Keratinocyte (primary cell): ENCODE data around the gene HCFC1R1. TPM values are rescaled to one million over a fixed set of nuclear protein-coding genes. Genes with fewer than 3 reads are reported as not detected.

Experiments
- DNase-seq: peaks from one replicate; pipeline ENCODE4 v3.0.0-alpha.2; 2011; ENCODE audit warnings: low read depth, missing footprints, low spot score
- FAIRE-seq: peaks from 2 replicates; lab custom pipeline; 2011; peaks lifted over from hg19 to GRCh38; lab: Jason Lieb, UNC
- H2AFZ ChIP-seq: 2 replicates; pipeline ENCODE4 v1.6.0; 2012; ENCODE audit warnings: low read length, control low read depth, inconsistent platforms; ENCODE audit not compliant: control insufficient read depth
- H3K27ac ChIP-seq: 2 replicates; pipeline ENCODE4 v1.5.1; 2011; ENCODE audit warnings: low read length; ENCODE audit not compliant: control insufficient read depth, insufficient read depth
- H3K27me3 ChIP-seq: 3 replicates; pipeline ENCODE4 v1.6.0; 2011; ENCODE audit warnings: low read length; ENCODE audit not compliant: control insufficient read depth, insufficient read depth; ENCODE audit errors: extremely low read depth
- H3K36me3 ChIP-seq, 2 experiments: 2 replicates in 1 of 2; 3 replicates in 1 of 2; pipeline ENCODE4 v1.5.1; 2011; ENCODE audit warnings: low read length in 2 of 2, mild to moderate bottlenecking in 1 of 2; ENCODE audit not compliant: control insufficient read depth in 2 of 2, insufficient read depth in 2 of 2; ENCODE audit errors: extremely low read depth in 1 of 2
- H3K4me1 ChIP-seq: 3 replicates; pipeline ENCODE4 v1.5.1; 2011; ENCODE audit warnings: low read length; ENCODE audit not compliant: control insufficient read depth, insufficient read depth; ENCODE audit errors: extremely low read depth
- H3K4me2 ChIP-seq: 3 replicates; pipeline ENCODE4 v1.6.0; 2011; ENCODE audit warnings: low read depth, low read length; ENCODE audit not compliant: control insufficient read depth, insufficient read depth; ENCODE audit errors: extremely low read depth
- H3K4me3 ChIP-seq, 3 experiments: fragments of 200-600 bp in 1 of 3; sonication (generic) in 1 of 3; 2 replicates in 2 of 3; 3 replicates in 1 of 3; pipeline ENCODE4 v1.5.1; 2011 to 2016; ENCODE audit warnings: low read length in 3 of 3, mild to moderate bottlenecking in 3 of 3, control low read depth in 2 of 3, inconsistent platforms in 1 of 3, low read depth in 1 of 3, mixed read lengths in 1 of 3, mixed run types in 1 of 3, moderate library complexity in 1 of 3; ENCODE audit not compliant: control insufficient read depth in 2 of 3, insufficient read depth in 2 of 3; ENCODE audit errors: extremely low read depth in 1 of 3
- H3K79me2 ChIP-seq: 2 replicates; pipeline ENCODE4 v1.6.0; 2012; ENCODE audit warnings: low read length; ENCODE audit not compliant: control insufficient read depth, insufficient read depth
- H3K9ac ChIP-seq: 3 replicates; pipeline ENCODE4 v1.6.0; 2011; ENCODE audit warnings: low read length; ENCODE audit not compliant: control insufficient read depth, insufficient read depth; ENCODE audit errors: extremely low read depth
- H3K9me1 ChIP-seq: 3 replicates; pipeline ENCODE4 v1.6.0; 2011; ENCODE audit warnings: low read length; ENCODE audit not compliant: control insufficient read depth, insufficient read depth; ENCODE audit errors: extremely low read depth
- H3K9me3 ChIP-seq: 2 replicates; pipeline ENCODE4 v1.5.1; 2012; ENCODE audit warnings: low read depth, low read length; ENCODE audit not compliant: control insufficient read depth
- H4K20me1 ChIP-seq: 3 replicates; pipeline ENCODE4 v1.6.0; 2011; ENCODE audit warnings: low read length; ENCODE audit not compliant: control insufficient read depth, insufficient read depth; ENCODE audit errors: extremely low read depth
- CTCF ChIP-seq, 3 experiments: IDR thresholded peaks in 1 of 3; conservative IDR thresholded peaks in 1 of 3; optimal IDR thresholded peaks in 1 of 3; 2 replicates in 2 of 3; 3 replicates in 1 of 3; pipeline versions ENCODE3 to v1.5.1; 2011; ENCODE audit warnings: low read length in 3 of 3, mild to moderate bottlenecking in 3 of 3, moderate library complexity in 2 of 3, control low read depth in 1 of 3, inconsistent platforms in 1 of 3; ENCODE audit not compliant: insufficient read depth in 2 of 3; ENCODE audit errors: extremely low read depth in 1 of 3
- EZH2 ChIP-seq: IDR thresholded peaks from one replicate; pipeline ENCODE4 v1.6.1; 2012; ENCODE audit warnings: inconsistent platforms, mild to moderate bottlenecking, low read length, moderate library complexity
- dilution Hi-C: fragments of 300-500 bp; cut with MboI; formaldehyde crosslinking; loops from one replicate; pipeline ENCODE4 v1.7.0; 2020; ENCODE audit warnings: low sequenced_read_pairs; ENCODE audit not compliant: extremely low pct_ligation_motif_present
- polyA plus RNA-seq, 5 experiments: library from polyadenylated mRNA; depleted of rRNA in 3 of 5; stranded (reverse) in 3 of 5; stranded (forward) in 1 of 5; unstranded in 1 of 5; fragments of >200 nt; gene quantifications; 1 replicate in 1 of 5; 2 replicates in 3 of 5; 3 replicates in 1 of 5; pipeline versions ENCODE4 v1.2.1 to v1.2.3, GENCODE V29; 2011 to 2012; ENCODE audit warnings: missing spikeins in 2 of 5, low read depth in 1 of 5, low replicate concordance in 1 of 5

Gene HCFC1R1
- polyA plus RNA-seq, 1 donor (not counting 4 experiments of a cell fraction or from before 2014, with no cell fraction given) = 13.0 TPM

DNA sequence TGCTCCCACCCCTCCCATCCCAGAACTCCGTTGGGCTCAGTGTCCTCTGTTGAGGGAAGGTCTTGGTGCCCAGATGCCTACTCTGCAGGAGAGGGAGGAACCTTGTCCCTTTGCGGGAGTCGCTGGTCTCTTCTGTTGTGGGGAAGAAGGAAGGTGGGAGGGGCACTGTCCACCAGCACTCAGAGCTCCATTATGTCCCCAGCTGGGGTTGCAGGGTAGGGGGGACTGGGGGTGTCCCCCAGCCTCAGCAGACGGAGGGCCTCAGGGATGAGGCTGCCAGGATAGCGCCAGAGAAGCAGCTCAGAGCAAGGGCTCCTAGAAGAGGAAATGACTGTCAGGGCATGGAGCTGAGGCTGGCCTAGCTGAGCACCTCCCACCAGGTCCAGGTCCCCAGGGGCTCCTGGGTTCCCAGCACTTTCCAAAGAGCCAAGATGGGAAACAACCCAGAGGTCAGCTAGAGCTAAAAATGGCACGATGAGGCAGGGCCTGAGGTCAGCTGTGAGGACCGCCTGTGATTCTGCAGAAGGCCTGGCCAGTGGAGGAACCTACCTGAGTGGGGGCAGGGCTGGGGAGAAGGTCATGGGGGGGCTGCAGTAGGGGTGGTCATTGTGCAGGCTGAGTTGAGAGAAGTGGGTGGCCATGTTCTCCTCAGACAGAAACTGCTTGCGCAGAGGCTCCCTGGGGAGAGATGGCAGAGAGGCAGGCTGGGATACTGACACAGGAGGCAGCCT is 893 bp downstream of the HCFC1R1 start:
- H2AFZ ChIP-seq = no peak overlapping the region
- TF ChIP-seq EZH2 (no peak), CTCF (optimal IDR thresholded peaks at IDR 0.05 in 1 of 3, IDR thresholded peaks at IDR 0.05 in 1 of 3, conservative IDR thresholded peaks at IDR 0.05 in 1 of 3; ENCODE audit: extremely low read depth in 1 of 3, insufficient read depth in 2 of 3, low read length in 3 of 3) (no peak)
- H3K9me1 ChIP-seq = no peaks in the 10 kb centered on the region
- dilution Hi-C loops = no loop called here
- no peaks in the 10 kb centered on the region for H3K27me3 ChIP-seq
- H3K36me3 ChIP-seq = peaks cover 14 to 28% of the 10 kb centered on the region in 2 experiments
- DNase-seq (no peak), FAIRE-seq (no peak)
- H3K4me2 ChIP-seq = peak overlapping the region; percentile 81
- H3K9ac ChIP-seq = peak overlapping the region; percentile 97
- H4K20me1 ChIP-seq = no peaks in the 10 kb centered on the region
- H3K27ac ChIP-seq = peak overlapping the region; percentile 97
- no peaks in the 10 kb centered on the region for H3K79me2 ChIP-seq
- no peaks in the 10 kb centered on the region for H3K9me3 ChIP-seq
- peak overlapping the region; percentile 80 to 85 (median 84) for H3K4me3 ChIP-seq
- peaks cover 25% of the 10 kb centered on the region for H3K4me1 ChIP-seq

GRCh38 chr16:3022208-3022683 is 1.5 kb downstream of the HCFC1R1 start:
- Histone ChIP-seq H3K4me1 (peaks cover 25% of the 10 kb centered on the region), H3K9me3 (no peaks in the 10 kb centered on the region), H3K27ac (peak overlapping the region; percentile 97), H3K36me3 (peaks cover 14 to 28% of the 10 kb centered on the region in 2 experiments), H3K9me1 (no peaks in the 10 kb centered on the region), H2AFZ (no peak overlapping the region), H3K9ac (peak overlapping the region; percentile 97), H3K79me2 (no peaks in the 10 kb centered on the region), H3K4me2 (peak overlapping the region; percentile 81), H3K27me3 (no peaks in the 10 kb centered on the region), H4K20me1 (no peaks in the 10 kb centered on the region), H3K4me3 (peak overlapping the region; percentile 80 to 85 (median 84))
- dilution Hi-C loops = no loop called here
- TF ChIP-seq EZH2 (no peak), CTCF (optimal IDR thresholded peaks at IDR 0.05 in 1 of 3, IDR thresholded peaks at IDR 0.05 in 1 of 3, conservative IDR thresholded peaks at IDR 0.05 in 1 of 3; ENCODE audit: extremely low read depth in 1 of 3, insufficient read depth in 2 of 3, low read length in 3 of 3) (no peak)
- DNase-seq (no peak), FAIRE-seq (peak; percentile 80)
